Amniotic epithelial cell (primary cell): ENCODE data around the gene ATAD3A.

Experiments used
- DNase-seq: peaks from one replicate; pipeline ENCODE4 v3.0.0-alpha.2; 2010; ENCODE audit warnings: low read depth

The ATAD3A gene

GRCh38 chr1:1582585-1583346 is 70.8 kb downstream of the ATAD3A start:
- DNase-seq: no peak

GRCh38 chr1:1583347-1584010 is 71.5 kb downstream of the ATAD3A start:
- no peak for DNase-seq
